A673 (cell line): Measurements from ENCODE around the gene TMEM198.

Experiments
- EZH2 ChIP-seq: fragments of 200-600 bp; sonication (generic); IDR thresholded peaks from 2 replicates; pipeline ENCODE4 v1.6.1; 2017; ENCODE audit warnings: borderline replicate concordance, low read depth, mild to moderate bottlenecking, mixed read lengths, antibody characterized with exemption, low read length; ENCODE audit not compliant: poor library complexity, severe bottlenecking
- TF ChIP-seq, protein P1 (sequence below): fragments of 300-800, 200-600 bp; sonication (generic); conservative IDR thresholded peaks from 2 replicates; pipeline ENCODE4 v1.5.1; 2017; ENCODE audit warnings: low read depth, mild to moderate bottlenecking, antibody characterized with exemption, low read length, moderate library complexity, mixed read lengths

DNA sequence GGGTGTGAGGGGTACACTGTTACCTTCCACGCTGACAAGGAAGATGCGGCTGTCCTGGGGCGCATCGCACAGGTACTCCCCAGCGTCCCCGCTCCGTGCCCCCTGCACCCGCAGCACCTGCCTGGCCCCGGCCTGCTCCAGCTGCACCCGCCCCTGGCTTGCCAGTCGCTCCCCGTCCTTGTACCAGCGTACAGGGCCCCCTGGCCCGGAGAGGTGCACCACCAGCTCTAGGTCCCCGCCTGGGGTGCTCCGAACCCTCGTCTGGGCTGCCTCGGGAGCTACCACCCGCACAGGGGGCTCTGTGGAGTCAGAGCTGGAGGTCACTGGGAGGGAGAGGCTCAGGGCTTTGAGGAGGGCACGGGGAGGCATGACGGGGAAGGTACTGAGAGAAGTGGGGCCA lies 13.5 kb downstream of the TMEM198 start:
- TF ChIP-seq, protein P1, sequence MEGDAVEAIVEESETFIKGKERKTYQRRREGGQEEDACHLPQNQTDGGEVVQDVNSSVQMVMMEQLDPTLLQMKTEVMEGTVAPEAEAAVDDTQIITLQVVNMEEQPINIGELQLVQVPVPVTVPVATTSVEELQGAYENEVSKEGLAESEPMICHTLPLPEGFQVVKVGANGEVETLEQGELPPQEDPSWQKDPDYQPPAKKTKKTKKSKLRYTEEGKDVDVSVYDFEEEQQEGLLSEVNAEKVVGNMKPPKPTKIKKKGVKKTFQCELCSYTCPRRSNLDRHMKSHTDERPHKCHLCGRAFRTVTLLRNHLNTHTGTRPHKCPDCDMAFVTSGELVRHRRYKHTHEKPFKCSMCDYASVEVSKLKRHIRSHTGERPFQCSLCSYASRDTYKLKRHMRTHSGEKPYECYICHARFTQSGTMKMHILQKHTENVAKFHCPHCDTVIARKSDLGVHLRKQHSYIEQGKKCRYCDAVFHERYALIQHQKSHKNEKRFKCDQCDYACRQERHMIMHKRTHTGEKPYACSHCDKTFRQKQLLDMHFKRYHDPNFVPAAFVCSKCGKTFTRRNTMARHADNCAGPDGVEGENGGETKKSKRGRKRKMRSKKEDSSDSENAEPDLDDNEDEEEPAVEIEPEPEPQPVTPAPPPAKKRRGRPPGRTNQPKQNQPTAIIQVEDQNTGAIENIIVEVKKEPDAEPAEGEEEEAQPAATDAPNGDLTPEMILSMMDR, result no peak
- TF ChIP-seq EZH2, result no peak
